ENCODE measurements around the gene ABCA3.

DNA sequence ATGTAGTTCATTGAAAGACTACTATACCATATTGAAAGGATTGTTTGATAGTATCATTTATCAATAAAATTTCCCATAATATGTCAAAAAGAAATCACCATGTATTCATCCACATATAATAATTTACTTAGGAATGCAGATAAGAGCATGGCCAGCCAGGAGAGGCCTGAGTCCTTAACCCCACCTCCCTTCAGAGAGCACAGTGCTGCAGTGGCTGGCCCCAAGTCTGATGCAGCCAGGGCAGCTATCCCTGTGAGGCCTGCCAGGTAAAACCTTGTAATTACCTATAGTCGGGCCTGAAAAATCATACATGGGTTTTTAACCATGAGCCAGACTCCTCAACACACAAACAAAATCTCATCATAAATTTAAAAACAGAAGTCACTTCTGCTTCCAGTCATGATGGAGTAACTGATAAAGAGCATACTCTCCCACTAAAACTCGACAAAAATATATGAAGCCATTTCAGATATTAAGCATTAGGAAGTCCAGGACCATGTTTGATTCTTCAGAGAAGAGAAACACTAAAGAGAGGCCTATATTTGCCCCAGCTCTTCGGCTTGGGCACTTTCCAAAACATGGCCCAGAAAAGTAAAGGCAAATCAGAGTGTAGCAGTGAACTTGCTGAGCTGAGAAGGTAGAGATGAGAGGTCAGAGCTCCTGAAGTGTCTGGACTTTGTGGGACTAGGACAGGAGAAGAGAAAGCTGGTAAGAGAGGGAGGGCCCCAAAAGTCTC is 47.8 kb upstream of the ABCA3 start:
- TF ChIP-seq POLR2AphosphoS5 (IDR thresholded peaks at IDR 0.05; ENCODE audit: low read depth, low read length) = no peak
- no peak for TF ChIP-seq POLR2A (IDR thresholded peaks at IDR 0.05; ENCODE audit: low read depth, low read length)
- no peak for TF ChIP-seq TAF1 (IDR thresholded peaks at IDR 0.05; ENCODE audit: low read depth, low read length)
- no peak for TF ChIP-seq PAX5 (IDR thresholded peaks at IDR 0.05; ENCODE audit: insufficient read depth, low read length, severe bottlenecking)

All from GM12891 (cell line).